Pancreas (tissue), 10 donors: ENCODE measurements around the gene NTS. TPM values are rescaled to one million over a fixed set of nuclear protein-coding genes. Genes with fewer than 3 reads are reported as not detected.

ENCODE experiments used
- ATAC-seq, 4 donors: fragments of 200-7000 bp; cut with Tn5 transposase; one replicate each; pipeline versions ENCODE4 v1.8.0 to v1.9.1; 2020; ENCODE audit warnings: mild to moderate bottlenecking in 4 of 4, moderate library complexity in 4 of 4
- DNase-seq, 6 donors: peaks; one replicate each; pipeline ENCODE4 v3.0.0-alpha.2; 2020
- FAIRE-seq: peaks from 2 replicates; lab custom pipeline; 2012; peaks lifted over from hg19 to GRCh38; lab: Jason Lieb, UNC
- H3K27ac ChIP-seq, 4 donors: fragments of 200-600 bp; sonication (generic); 1 replicate in 3 of 4; 2 replicates in 1 of 4; pipeline versions ENCODE4 v1.5.0 to v1.8.0; 2020
- H3K27me3 ChIP-seq, 4 donors: fragments of 200-600 bp; one replicate each; pipeline ENCODE4 v1.8.0; 2021
- H3K36me3 ChIP-seq, 3 donors: fragments of 200-600 bp; sonication (generic) in 1 of 3; one replicate each; pipeline versions ENCODE4 v1.5.0 to v1.8.0; 2020 to 2021
- H3K4me1 ChIP-seq, 3 donors: fragments of 200-600 bp; one replicate each; pipeline ENCODE4 v1.8.0; 2021
- H3K4me3 ChIP-seq, 4 donors: fragments of 200-600 bp; sonication (generic) in 2 of 4; one replicate each; pipeline versions ENCODE4 v1.5.0 to v1.8.0; 2020 to 2021
- H3K9me3 ChIP-seq, 4 donors: fragments of 200-600 bp; one replicate each; pipeline ENCODE4 v1.8.0; 2021
- CTCF ChIP-seq, 4 donors: fragments of 200-600 bp; sonication (generic) in 3 of 4; IDR thresholded peaks; one replicate each; pipeline versions ENCODE4 v1.5.0 to v1.8.0; 2021; ENCODE audit warnings: antibody characterized with exemption in 4 of 4
- WGBS, 2 donors: extraction: QIAGEN DNeasy Blood & Tissue Kit; methylation state at CpG; one replicate each; pipeline ENCODE4 v1.1.7; 2013; 5-methylcytosine and 5-hydroxymethylcytosine counted together
- intact Hi-C, 3 donors: fragments of 100-400 bp; cut with DNase I; formaldehyde crosslinking; loops; one replicate each; pipeline versions ENCODE4 v1.11.1 to v1.14.2; 2022
- polyA plus RNA-seq, 2 donors: library from polyadenylated mRNA; stranded (reverse); fragments of 200-250 nt; gene quantifications; one replicate each; pipeline ENCODE4 v1.2.3, GENCODE V29; 2013
- total RNA-seq, 6 donors: library from RNA; stranded (reverse); fragmentation: NEBNext Ultra II Directional in 4 of 6; extraction: Animal tissue kit (Norgen Biotek cat#: 25700) in 4 of 6; gene quantifications; one replicate each; pipeline versions ENCODE4 v1.2.1 to v1.2.4, GENCODE V29; 2021 to 2023
- donor health status: healthy with polysubstance abuse.
- donor health status: DM: no; HTN: no; CAD: no; lungs with moderate emphysema.
- donor health status: DM: no; HTN: no; CAD: no.
- donor health status: control.
- donor health status: control.
- donor health status: Bipolar disorder and iron deficiency.
- donor health status: DM: yes; HTN: yes; CAD: no.
- donor health status: DM: no; HTN: no; CAD: no.
- donor health status: DM: no; HTN: no; CAD: no.
- donor health status: DM: yes; HTN: yes; CAD: no.

The NTS gene
- total RNA-seq (not detected), polyA plus RNA-seq (1 to 10 TPM in 1 of 2 donors, under 1 TPM in 1; 0.33 to 1.8 TPM)

- H3K4me1 ChIP-seq = no peaks in the 10 kb centered on the region
- intact Hi-C loops = loop anchor here in 1 of 3 donors (5.0 kb wide), 1 partner anchor 402 kb away; no protein-coding TSS in a partner anchor
- FAIRE-seq (no peak), ATAC-seq (peak in 1 of 4 donors; percentile 16), DNase-seq (no peak)
- H3K27ac ChIP-seq = no peak within 1 kb of the TSS
- no peak for TF ChIP-seq CTCF (IDR thresholded peaks at IDR 0.05)
- H3K36me3 ChIP-seq = no peaks in the 10 kb centered on the region
- H3K9me3 ChIP-seq = no peaks in the 10 kb centered on the region
- H3K27me3 ChIP-seq = peaks cover 0 to 6% (median 0%) of the 10 kb centered on the region in 4 donors
- 28 to 31% methylated on average over 3 of the region's 3 CpGs for WGBS, 2 donors
- H3K4me3 ChIP-seq = no peak within 1 kb of the TSS
These were observed at the start of gene NTS for GRCh38 chr12:85874031-85874461. Gene NTS, plus strand, starts transcription at chr12:85874295. Its CDS starts 109 bp downstream, at chr12:85874404.

- Histone ChIP-seq H3K27ac (no peak overlapping the region), H3K27me3 (no peaks in the 10 kb centered on the region), H3K4me3 (no peak overlapping the region), H3K4me1 (peaks cover 6 to 22% (median 18%) of the 10 kb centered on the region in 3 donors), H3K36me3 (no peaks in the 10 kb centered on the region), H3K9me3 (no peaks in the 10 kb centered on the region)
- TF ChIP-seq CTCF (IDR thresholded peaks at IDR 0.05) = no peak
- intact Hi-C loops = no loop called here
- FAIRE-seq (no peak), DNase-seq (peak in 1 of 6 donors; percentile 21), ATAC-seq (peak; percentile 39 to 70 (median 59))
These were observed 48.3 kb upstream of the NTS start for GRCh38 chr12:85825746-85826145.

- TF ChIP-seq CTCF (IDR thresholded peaks at IDR 0.05) = no peak
- no peak overlapping the region for H3K27ac ChIP-seq
These were observed 45.5 kb upstream of the NTS start for GRCh38 chr12:85828576-85828975.

GRCh38 chr12:85829391-85829790 lies 44.7 kb upstream of the NTS start:
- WGBS, 2 donors = 84 to 94% methylated on average over 2 of the region's 2 CpGs
- FAIRE-seq (no peak), ATAC-seq (no peak), DNase-seq (no peak)
- Histone ChIP-seq H3K4me1 (peaks cover 0 to 10% (median 7%) of the 10 kb centered on the region in 3 donors), H3K27me3 (no peaks in the 10 kb centered on the region), H3K9me3 (no peaks in the 10 kb centered on the region), H3K27ac (no peak overlapping the region), H3K36me3 (no peaks in the 10 kb centered on the region), H3K4me3 (no peak overlapping the region)
- intact Hi-C loops = no loop called here
- TF ChIP-seq CTCF (IDR thresholded peaks at IDR 0.05) = no peak

More at GRCh38 chr12:85828576-85828975, 45.5 kb upstream of the NTS start:
- FAIRE-seq (no peak), ATAC-seq (no peak), DNase-seq (no peak)
- no peak overlapping the region for H3K4me3 ChIP-seq
- H3K27me3 ChIP-seq = no peaks in the 10 kb centered on the region
- intact Hi-C loops = no loop called here
- H3K9me3 ChIP-seq = no peaks in the 10 kb centered on the region
- H3K4me1 ChIP-seq = peaks cover 0 to 11% (median 11%) of the 10 kb centered on the region in 3 donors
- no peaks in the 10 kb centered on the region for H3K36me3 ChIP-seq
- 98 to 99% methylated on average over 1 of the region's 1 CpG for WGBS, 2 donors

GRCh38 chr12:85831327-85831990 lies 42.6 kb upstream of the NTS start:
- 67 to 71% methylated on average over 2 of the region's 2 CpGs for WGBS, 2 donors
- no peak for TF ChIP-seq CTCF (IDR thresholded peaks at IDR 0.05)
- Histone ChIP-seq H3K4me3 (no peak overlapping the region), H3K27me3 (no peaks in the 10 kb centered on the region), H3K27ac (no peak overlapping the region), H3K36me3 (no peaks in the 10 kb centered on the region), H3K9me3 (no peaks in the 10 kb centered on the region), H3K4me1 (no peaks in the 10 kb centered on the region)
- intact Hi-C loops = no loop called here
- FAIRE-seq = no peak
- no peak for ATAC-seq
- DNase-seq = no peak
